Esophagus squamous epithelium (tissue), 5 donors: Measurements from ENCODE around the gene KDM4C. TPM values are rescaled to one million over a fixed set of nuclear protein-coding genes. Genes with fewer than 3 reads are reported as not detected.
"Not testable (repeated sequence)": the region's sequence is repeated elsewhere in the genome, so short reads cannot be mapped to it uniquely, and the experiment has no call there.

Experiments
- DNase-seq: peaks from one replicate; lab custom pipeline; 2025; lab: John Stamatoyannopoulos, UW
- H3K27ac ChIP-seq, 4 donors: fragments of 200-600 bp; sonication (generic); one replicate each; pipeline ENCODE4 v1.5.1; 2016 to 2019; ENCODE audit warnings: mild to moderate bottlenecking in 1 of 4
- H3K27me3 ChIP-seq, 4 donors: fragments of 200-600 bp; sonication (generic); 1 replicate in 3 of 4; 2 replicates in 1 of 4; pipeline versions ENCODE4 v1.5.1 to v1.6.0; 2017 to 2021; ENCODE audit warnings: antibody characterized with exemption in 1 of 4
- H3K36me3 ChIP-seq, 3 donors: fragments of 200-600 bp; sonication (generic); one replicate each; pipeline ENCODE4 v1.5.1; 2016 to 2019
- H3K4me1 ChIP-seq, 3 donors: fragments of 200-600 bp; sonication (generic); one replicate each; pipeline ENCODE4 v1.5.1; 2017 to 2019
- H3K4me3 ChIP-seq, 4 donors: fragments of 200-600 bp; sonication (generic); 1 replicate in 3 of 4; 2 replicates in 1 of 4; pipeline ENCODE4 v1.5.1; 2016 to 2019; ENCODE audit warnings: mild to moderate bottlenecking in 2 of 4, moderate library complexity in 1 of 4
- H3K9me3 ChIP-seq, 3 donors: fragments of 200-600 bp; sonication (generic); one replicate each; pipeline ENCODE4 v1.5.1; 2016 to 2019
- POLR2A ChIP-seq, 4 donors: fragments of 450-650 bp; IDR thresholded peaks; one replicate each; pipeline ENCODE4 v1.6.1; 2017; ENCODE audit warnings: antibody characterized with exemption in 4 of 4, mild to moderate bottlenecking in 4 of 4, moderate library complexity in 3 of 4
- WGBS, 2 donors: methylation state at CpG; one replicate each; pipeline ENCODE4 v1.1.5; 2018; 5-methylcytosine and 5-hydroxymethylcytosine counted together
- intact Hi-C: fragments of 100-400 bp; cut with DNase I; formaldehyde crosslinking; loops from one replicate; pipeline ENCODE4 v1.15.0; 2022
- total RNA-seq, 4 donors: library from RNA; depleted of rRNA; stranded (reverse); fragments of >200 nt; gene quantifications; one replicate each; pipeline ENCODE4 v1.1.0, GENCODE V29; 2016
- TF ChIP-seq, protein P1 (sequence below), 6 experiments: fragments of 450-650 bp in 4 of 6; fragments of 200-600 bp in 2 of 6; sonication (generic) in 2 of 6; IDR thresholded peaks; one replicate each; pipeline ENCODE4 v1.5.1; 2016 to 2019; ENCODE audit warnings: antibody characterized with exemption in 6 of 6, mild to moderate bottlenecking in 4 of 6, moderate library complexity in 4 of 6
- donor health status: DM: yes; HTN: yes; CAD: no.

The KDM4C gene
- total RNA-seq, 4 donors from 2014 or later, result 12.5 to 43.9 (median 22.9) TPM

- TF ChIP-seq, protein P1, sequence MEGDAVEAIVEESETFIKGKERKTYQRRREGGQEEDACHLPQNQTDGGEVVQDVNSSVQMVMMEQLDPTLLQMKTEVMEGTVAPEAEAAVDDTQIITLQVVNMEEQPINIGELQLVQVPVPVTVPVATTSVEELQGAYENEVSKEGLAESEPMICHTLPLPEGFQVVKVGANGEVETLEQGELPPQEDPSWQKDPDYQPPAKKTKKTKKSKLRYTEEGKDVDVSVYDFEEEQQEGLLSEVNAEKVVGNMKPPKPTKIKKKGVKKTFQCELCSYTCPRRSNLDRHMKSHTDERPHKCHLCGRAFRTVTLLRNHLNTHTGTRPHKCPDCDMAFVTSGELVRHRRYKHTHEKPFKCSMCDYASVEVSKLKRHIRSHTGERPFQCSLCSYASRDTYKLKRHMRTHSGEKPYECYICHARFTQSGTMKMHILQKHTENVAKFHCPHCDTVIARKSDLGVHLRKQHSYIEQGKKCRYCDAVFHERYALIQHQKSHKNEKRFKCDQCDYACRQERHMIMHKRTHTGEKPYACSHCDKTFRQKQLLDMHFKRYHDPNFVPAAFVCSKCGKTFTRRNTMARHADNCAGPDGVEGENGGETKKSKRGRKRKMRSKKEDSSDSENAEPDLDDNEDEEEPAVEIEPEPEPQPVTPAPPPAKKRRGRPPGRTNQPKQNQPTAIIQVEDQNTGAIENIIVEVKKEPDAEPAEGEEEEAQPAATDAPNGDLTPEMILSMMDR (IDR thresholded peaks at IDR 0.05), result no peak
- no peak for TF ChIP-seq POLR2A (IDR thresholded peaks at IDR 0.05)
- Histone ChIP-seq H3K9me3 (no peaks in the 10 kb centered on the region), H3K27ac (no peak overlapping the region), H3K27me3 (no peaks in the 10 kb centered on the region), H3K36me3 (no peaks in the 10 kb centered on the region), H3K4me3 (no peak overlapping the region), H3K4me1 (peaks cover 0 to 17% (median 5%) of the 10 kb centered on the region in 3 donors)
- WGBS, 2 donors, result 94 to 97% methylated on average over 3 to 4 of the region's 6 CpGs
- intact Hi-C loops, result no loop called here
- no peak for DNase-seq
Observed at GRCh38 chr9:6943293-6943692, 185.5 kb downstream of the KDM4C start.

GRCh38 chr9:6944093-6944551, 186.3 kb downstream of the KDM4C start:
- H3K4me3 ChIP-seq, result no peak overlapping the region
- no peaks in the 10 kb centered on the region for H3K9me3 ChIP-seq
- H3K27me3 ChIP-seq, result no peaks in the 10 kb centered on the region
- no peaks in the 10 kb centered on the region for H3K36me3 ChIP-seq
- DNase-seq, result no peak
- intact Hi-C loops, result no loop called here
- no peak for TF ChIP-seq POLR2A (IDR thresholded peaks at IDR 0.05)
- TF ChIP-seq, protein P1 (IDR thresholded peaks at IDR 0.05), result peak in 1 of 6 experiments; percentile 16
- H3K27ac ChIP-seq, result no peak overlapping the region
- H3K4me1 ChIP-seq, result peaks cover 0 to 17% (median 5%) of the 10 kb centered on the region in 3 donors
- WGBS, 2 donors, result 14 to 46% methylated on average over 1 of the region's 1 CpG

GRCh38 chr9:6944896-6945295, 187.1 kb downstream of the KDM4C start:
- 72 to 83% methylated on average over 4 of the region's 4 CpGs for WGBS, 2 donors
- H3K36me3 ChIP-seq, result no peaks in the 10 kb centered on the region
- intact Hi-C loops, result no loop called here

DNA sequence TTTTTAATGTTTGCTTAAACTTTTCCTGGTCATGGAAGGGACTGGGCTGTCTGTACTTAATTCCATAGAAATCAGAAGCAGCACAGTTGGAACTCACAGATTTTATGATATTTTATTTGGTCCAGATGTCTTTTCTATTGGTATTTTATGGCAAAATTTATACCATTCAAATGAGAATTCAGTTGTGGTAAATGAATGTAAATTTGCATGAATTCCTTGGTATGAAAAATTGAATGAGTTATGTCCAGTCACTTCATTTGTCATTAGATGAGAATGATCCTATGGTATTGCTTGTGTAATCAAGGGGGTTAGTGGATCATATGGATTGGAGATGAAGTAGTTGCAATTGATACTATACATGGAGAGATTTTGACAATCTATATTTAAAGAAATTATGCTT, 188.0 kb downstream of the KDM4C start:
- no peaks in the 10 kb centered on the region for H3K9me3 ChIP-seq
- H3K4me3 ChIP-seq, result no peak overlapping the region
- no peaks in the 10 kb centered on the region for H3K27me3 ChIP-seq
- TF ChIP-seq POLR2A (IDR thresholded peaks at IDR 0.05), result no peak
- TF ChIP-seq, protein P1 (IDR thresholded peaks at IDR 0.05), result no peak
- H3K4me1 ChIP-seq, result peaks cover 0 to 17% (median 5%) of the 10 kb centered on the region in 3 donors
- no peak overlapping the region for H3K27ac ChIP-seq
- H3K36me3 ChIP-seq, result no peaks in the 10 kb centered on the region
- no peak for DNase-seq
- intact Hi-C loops, result no loop called here

More at GRCh38 chr9:6944896-6945295, 187.1 kb downstream of the KDM4C start:
- Histone ChIP-seq H3K27ac (no peak overlapping the region), H3K9me3 (no peaks in the 10 kb centered on the region), H3K4me3 (no peak overlapping the region), H3K27me3 (no peaks in the 10 kb centered on the region), H3K4me1 (peaks cover 0 to 17% (median 5%) of the 10 kb centered on the region in 3 donors)
- no peak for DNase-seq
- no peak for TF ChIP-seq POLR2A (IDR thresholded peaks at IDR 0.05)
- TF ChIP-seq, protein P1 (IDR thresholded peaks at IDR 0.05), result no peak

DNA sequence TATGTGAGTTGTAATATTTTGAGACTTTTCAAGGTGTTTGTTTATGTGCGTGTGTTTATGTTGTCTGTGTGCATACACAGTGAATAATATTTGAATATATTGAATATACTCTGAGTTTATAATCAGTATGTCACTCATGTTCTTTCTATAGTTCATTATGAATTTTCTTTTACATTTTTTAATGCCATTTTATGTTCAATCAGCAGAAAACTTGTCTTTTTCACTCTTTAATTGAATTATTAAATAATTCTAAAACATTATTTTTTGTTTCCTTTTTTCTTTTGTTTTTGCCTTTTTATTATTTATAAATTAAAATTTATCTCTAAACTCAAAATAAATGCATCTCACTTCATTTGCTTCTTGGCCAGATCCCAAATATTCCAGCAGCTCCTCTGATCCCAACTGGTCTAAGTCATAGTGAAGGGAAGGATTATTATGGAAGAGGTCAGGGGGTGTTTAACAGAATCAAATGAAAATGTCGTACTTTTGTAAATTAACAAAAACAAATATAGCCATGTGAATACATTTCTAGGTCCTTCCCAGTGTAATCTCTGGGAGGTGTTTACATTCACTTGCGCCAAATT, 188.9 kb downstream of the KDM4C start:
- Histone ChIP-seq H3K27ac (no peak overlapping the region), H3K27me3 (no peaks in the 10 kb centered on the region), H3K36me3 (no peaks in the 10 kb centered on the region), H3K4me3 (no peak overlapping the region), H3K4me1 (peaks cover 0 to 17% (median 5%) of the 10 kb centered on the region in 3 donors), H3K9me3 (no peaks in the 10 kb centered on the region)
- DNase-seq, result no peak
- TF ChIP-seq, protein P1 (IDR thresholded peaks at IDR 0.05), result no peak
- no peak for TF ChIP-seq POLR2A (IDR thresholded peaks at IDR 0.05)
- intact Hi-C loops, result no loop called here
- WGBS, 2 donors, result 87 to 94% methylated on average over 3 of the region's 3 CpGs

GRCh38 chr9:6948921-6949320, 191.1 kb downstream of the KDM4C start:
- H3K36me3 ChIP-seq, H3K27ac ChIP-seq, H3K4me3 ChIP-seq, H3K27me3 ChIP-seq, H3K9me3 ChIP-seq, DNase-seq, intact Hi-C loops: not testable (repeated sequence)
- 94% methylated on average over 3 of the region's 31 CpGs; no CpG with 5 or more reads in 1 of the 2 donors for WGBS, 2 donors
- H3K4me1 ChIP-seq, result peaks cover 0 to 11% (median 5%) of the 10 kb centered on the region in 3 donors
